GM21786 (cell line): Measurements from ENCODE around the gene EXOSC10.
"Not testable (repeated sequence)": the region's sequence is repeated elsewhere in the genome, so short reads cannot be mapped to it uniquely, and the experiment has no call there.

Experiments
- ATAC-seq: cut with Tn5 transposase; IDR thresholded peaks from one replicate; pipeline ENCODE4 v1.9.1; 2021; ENCODE audit not compliant: unreplicated experiment

EXOSC10 gene

GRCh38 chr1:11061652-11062365 lies 37.9 kb downstream of the EXOSC10 start:
- ATAC-seq: no peak

GRCh38 chr1:11059968-11060830 lies 39.5 kb downstream of the EXOSC10 start, which contains the start of gene SRM:
Gene SRM, minus strand, starts transcription at chr1:11060018. Its CDS starts 75 bp downstream, at chr1:11059943.
- peak; percentile 84 for ATAC-seq

GRCh38 chr1:11059155-11059967 lies 40.3 kb downstream of the EXOSC10 start:
- ATAC-seq: peak; percentile 15

- ATAC-seq: no peak
Measured at GRCh38 chr1:11058595-11059154, 41.0 kb downstream of the EXOSC10 start.

- ATAC-seq: no peak
Measured at GRCh38 chr1:11058026-11058425, 41.6 kb downstream of the EXOSC10 start.

- ATAC-seq: no peak
Measured at GRCh38 chr1:11057477-11057876, 42.2 kb downstream of the EXOSC10 start.

GRCh38 chr1:11056504-11056903 lies 43.2 kb downstream of the EXOSC10 start:
- ATAC-seq: no peak

GRCh38 chr1:11055676-11056075 lies 44.0 kb downstream of the EXOSC10 start:
- no peak for ATAC-seq

- ATAC-seq: no peak
Measured at GRCh38 chr1:11054666-11055065, 45.0 kb downstream of the EXOSC10 start.

- no peak for ATAC-seq
Measured at GRCh38 chr1:11054181-11054580, 45.5 kb downstream of the EXOSC10 start.

GRCh38 chr1:11053758-11054137 lies 45.9 kb downstream of the EXOSC10 start:
- ATAC-seq: no peak

GRCh38 chr1:11052839-11053757 lies 46.6 kb downstream of the EXOSC10 start:
- ATAC-seq: no peak

- ATAC-seq: no peak
Measured at GRCh38 chr1:11051781-11052511, 47.7 kb downstream of the EXOSC10 start.

- not testable (repeated sequence) for ATAC-seq
Measured at GRCh38 chr1:11051121-11051520, 48.5 kb downstream of the EXOSC10 start.

GRCh38 chr1:11046625-11047365 lies 52.9 kb downstream of the EXOSC10 start, which contains the start of gene MASP2:
Gene MASP2, minus strand, starts transcription at chr1:11047239. Its CDS starts 32 bp downstream, at chr1:11047207.
- ATAC-seq: no peak

- no peak for ATAC-seq
Measured at GRCh38 chr1:11046270-11046566, 53.5 kb downstream of the EXOSC10 start.

- ATAC-seq: no peak
Measured at GRCh38 chr1:11045428-11046269, 54.0 kb downstream of the EXOSC10 start.
